HG03135 (cell line): ENCODE results near the gene CTBP2.

ENCODE experiments used
- ATAC-seq: cut with Tn5 transposase; IDR thresholded peaks from one replicate; pipeline ENCODE4 v1.9.1; 2021; ENCODE audit warnings: mild to moderate bottlenecking, moderate library complexity; ENCODE audit not compliant: unreplicated experiment

CTBP2 gene

DNA sequence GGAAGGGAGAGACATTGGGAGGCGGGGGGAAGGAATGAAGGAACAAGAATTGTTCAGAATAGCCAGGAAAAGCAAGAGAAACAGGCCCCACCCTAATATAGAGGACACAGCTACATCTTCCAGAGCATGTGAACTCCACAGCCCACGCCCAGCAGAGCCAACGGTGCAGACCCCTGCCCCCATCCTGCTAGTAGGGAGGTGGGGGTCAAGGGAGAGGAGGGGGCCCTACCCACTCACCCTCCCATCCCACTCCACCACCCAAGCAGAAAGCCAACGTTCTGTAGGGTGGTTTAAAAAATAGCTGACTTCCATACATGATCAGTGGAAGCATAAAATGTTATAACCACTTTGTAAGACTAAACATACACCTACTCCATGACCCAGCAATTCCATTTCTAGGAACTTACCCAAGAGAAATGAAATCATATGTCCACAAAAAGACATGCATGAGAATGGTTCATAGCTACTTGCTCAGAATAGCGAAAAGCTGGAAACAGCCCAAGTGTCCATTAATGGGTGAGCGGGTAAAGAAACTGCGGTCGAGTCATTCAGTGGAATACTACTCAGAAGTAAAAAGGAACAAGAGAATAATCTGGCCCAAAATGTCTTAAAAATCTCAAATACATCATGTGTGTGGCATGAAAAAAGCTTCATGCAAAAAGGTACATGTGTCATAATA, 31.8 kb downstream of the CTBP2 start:
- no peak for ATAC-seq

DNA sequence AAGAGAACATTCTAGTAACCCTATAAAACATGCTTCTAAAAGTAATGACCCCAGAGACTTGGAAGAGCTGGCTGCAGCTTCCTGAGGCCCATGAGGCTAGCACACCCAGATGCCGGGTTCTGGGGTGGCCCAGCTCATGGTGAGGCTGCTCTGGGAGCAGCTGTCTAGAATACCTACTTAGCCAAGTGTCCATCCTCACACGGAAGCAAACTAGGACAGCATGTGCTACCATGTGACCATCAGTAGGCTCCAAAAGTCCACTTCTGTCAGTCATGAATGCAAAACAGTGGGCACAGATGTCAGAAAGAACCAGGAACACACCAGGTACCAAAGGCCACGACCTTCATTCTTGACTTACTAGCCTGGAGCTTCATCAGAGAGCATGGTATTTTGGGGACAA, 32.4 kb downstream of the CTBP2 start:
- ATAC-seq, result no peak

DNA sequence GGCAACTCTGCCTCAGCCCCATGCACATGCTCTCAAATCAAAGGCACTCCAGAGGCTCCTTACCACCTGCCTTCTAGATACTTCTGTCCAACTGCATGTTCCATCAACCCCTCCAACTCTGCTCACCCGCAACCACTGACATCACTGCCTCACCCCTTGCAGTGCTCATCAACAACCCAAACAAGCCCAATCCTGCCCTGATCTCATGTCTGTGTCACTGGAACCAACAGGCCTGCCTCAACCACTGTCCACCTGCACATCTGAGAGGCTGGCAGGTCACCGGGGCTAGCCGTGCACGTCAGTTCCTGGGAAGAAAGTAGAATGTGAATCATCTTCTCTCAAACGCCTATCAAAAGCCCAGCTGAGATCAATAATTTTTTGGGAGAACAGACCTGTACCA, 33.3 kb downstream of the CTBP2 start:
- ATAC-seq, result no peak

DNA sequence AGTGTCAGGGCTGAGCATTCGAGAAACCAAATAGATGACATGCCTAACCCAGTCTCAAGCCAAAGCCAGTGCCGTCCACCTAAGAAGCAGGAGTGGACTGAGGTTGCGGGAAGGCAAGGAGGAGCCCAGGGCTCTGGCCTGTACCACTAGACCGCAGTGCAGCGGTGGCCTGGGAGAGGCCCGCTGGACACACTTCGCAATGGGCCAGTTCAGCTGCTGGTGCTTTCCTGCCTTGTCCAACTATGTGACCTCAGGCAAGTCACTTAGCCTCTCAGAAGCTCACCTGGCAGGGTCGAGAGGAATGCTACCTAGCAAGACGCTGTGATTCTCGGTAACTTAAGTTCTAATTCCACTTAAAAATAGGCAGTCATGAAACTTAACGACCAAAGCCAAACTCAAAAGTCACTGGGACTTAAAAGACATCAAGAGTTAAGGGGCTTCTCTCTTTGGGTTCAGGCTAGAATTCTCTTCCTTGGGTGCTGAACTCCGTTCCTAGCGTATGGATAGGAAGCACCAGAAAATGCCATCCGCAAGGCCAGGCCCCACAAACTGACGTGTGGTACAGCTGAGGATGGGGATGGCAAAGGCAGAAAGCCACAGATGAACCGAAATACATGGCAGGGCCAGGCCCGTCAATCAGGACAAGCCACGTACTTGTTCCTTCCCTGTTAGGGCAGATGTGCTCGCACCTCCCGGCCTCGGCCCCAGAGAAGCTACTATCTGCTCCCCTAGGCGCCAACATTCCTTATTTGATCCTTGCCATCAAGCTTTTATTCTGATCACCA, 34.2 kb downstream of the CTBP2 start:
- no peak for ATAC-seq

DNA sequence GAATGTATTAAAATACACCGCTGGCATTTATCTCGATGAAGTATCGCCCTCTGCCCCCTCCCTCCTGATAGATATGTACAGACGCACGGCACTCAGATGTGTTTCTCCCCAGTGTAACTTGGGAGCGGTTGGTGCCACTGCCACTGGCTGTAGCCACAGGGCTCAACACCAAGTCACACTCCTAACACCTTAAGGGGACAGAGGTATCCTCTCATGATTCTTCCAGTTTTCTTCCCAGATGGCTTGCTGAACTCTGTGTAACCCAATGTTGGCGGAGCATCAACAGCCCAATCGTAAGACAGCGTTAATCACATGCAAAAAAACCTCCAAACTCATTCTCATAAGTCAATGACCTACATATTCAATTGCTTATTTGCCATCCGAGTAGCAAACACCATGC, 35.5 kb downstream of the CTBP2 start:
- no peak for ATAC-seq

DNA sequence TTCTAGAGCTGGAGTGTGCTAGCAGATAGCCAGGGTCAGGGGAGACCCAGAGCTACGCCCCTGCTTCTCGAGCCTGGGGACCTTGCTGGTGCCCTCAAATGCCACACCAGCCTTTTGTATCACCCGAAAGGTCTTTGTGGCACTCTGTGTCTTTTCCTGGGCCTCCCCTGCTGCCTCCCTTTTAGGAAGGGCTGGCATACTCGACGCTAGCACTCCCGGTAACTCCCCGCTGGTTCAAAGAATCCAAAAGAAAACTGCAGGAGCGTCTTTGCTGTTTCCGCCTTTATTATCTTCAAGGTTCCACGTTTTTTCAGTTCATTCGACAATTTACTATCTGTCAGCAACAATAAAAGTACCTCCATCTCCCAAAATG, 36.3 kb downstream of the CTBP2 start:
- ATAC-seq, result no peak

DNA sequence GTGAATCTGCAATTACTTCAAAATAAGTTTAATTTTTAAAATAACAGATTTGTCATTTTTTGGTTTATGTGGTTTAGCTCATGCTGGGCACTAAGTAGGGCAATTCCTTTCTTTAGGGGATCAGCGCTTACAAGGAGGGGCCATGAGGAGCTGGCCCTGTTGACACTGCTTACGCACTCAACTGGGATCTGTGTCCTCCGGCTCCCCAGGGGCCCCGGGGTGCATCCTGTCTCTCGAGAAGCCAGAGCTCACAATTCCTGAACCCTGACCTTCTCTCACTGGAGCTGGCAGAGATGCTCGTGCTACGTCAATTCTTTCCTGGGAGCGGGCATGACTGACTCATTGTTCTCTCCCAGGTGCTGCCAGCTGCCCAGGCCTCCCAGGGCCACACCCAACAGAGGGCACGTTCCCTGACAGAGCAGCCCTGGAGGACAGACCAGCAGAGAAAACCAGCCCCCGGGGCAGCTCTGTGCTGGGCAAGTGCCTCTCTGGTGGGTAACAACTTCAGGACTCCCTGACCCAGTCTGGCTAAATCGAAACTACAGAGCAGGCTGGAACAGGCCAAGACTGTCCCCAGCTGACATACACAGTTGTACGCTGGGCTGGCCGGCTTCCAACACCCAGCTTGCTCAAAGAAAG, 36.8 kb downstream of the CTBP2 start:
- no peak for ATAC-seq

DNA sequence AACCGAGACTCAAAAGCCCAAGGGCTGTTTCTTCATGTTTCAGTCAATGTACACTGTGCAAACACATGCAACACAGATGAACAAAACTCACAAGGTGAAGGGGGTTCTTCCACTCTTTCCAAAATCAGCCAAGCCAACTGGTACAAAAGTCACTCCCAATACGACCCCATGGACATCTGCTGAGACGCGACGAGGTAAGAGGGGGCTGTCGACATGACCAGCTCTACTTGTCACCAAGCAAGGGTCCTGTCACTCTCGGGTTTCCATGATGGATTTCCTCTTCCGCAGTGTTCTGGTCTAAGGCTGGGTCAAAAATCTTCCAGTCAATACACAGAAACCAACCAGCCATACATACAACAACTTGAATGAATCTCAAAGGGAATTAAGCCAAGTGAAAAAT, 37.8 kb downstream of the CTBP2 start:
- no peak for ATAC-seq

DNA sequence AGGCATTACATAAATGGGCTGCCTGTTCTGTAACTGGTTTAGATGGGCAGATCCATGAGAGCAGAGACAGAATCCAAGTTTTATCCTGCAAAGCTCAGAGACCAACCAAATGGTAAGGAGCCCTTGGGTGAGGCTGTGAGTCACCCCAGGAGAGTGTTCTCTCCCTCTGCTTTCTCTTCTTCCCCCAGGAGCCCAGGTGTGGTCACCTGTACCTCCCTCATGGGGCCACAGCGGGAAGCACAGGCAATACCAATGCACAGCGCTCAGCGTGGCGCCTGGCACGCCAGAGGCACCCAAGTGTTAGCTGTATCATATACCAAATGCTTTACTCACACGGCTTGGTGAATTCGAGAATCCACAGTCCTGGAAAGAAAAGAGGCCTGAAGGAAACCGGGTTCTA, 39.4 kb downstream of the CTBP2 start:
- ATAC-seq, result no peak

DNA sequence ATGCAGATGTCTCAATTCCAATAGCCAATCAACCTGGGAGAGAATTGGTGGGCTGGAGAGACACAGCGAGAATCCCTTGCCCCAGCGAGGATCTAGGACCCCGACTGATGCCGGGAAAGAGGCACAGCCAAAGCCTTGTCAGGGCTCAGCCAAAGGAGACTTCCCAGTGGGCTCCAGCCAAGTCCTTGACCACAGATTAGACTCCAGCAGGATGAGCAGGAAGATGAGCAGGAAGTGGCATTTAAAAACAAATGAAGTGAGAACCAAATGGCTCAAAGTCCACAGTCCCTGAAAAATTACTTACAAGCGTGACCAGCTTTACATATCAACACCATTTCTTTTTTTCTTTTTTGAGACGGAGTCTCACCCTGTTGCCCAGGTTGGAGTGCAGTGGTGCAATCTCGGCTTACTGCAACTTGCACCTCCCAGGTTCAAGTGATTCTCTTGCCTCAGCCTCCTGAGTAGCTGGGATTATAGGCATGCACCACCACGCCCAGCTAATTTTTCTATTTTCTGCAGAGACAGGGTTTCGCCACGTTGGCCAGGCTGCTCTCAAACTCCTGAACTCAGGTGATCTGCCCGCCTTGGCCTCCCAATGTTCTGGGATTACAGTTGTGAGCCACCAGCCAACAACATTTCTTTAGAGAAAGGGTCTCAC, 40.2 kb downstream of the CTBP2 start:
- no peak for ATAC-seq

DNA sequence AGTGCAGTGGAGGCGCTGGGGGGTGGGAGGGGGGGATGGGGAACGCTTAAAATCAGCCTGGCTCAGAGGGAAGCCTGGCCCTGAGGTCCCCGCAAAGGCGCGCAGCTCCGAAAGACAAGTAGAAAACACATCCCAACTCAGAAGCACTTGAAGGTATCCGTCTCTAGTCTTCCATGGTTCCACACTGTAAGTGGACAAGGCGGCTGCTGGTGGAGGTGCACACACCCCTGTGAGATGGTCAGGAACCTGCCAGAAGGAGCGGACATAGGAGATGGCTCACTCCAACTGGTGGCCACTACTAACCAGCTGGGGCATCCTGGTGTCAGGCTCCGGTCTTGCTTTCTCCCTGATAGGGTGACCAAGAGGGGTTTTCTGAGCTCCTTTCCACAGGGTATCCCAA, 41.7 kb downstream of the CTBP2 start:
- no peak for ATAC-seq

DNA sequence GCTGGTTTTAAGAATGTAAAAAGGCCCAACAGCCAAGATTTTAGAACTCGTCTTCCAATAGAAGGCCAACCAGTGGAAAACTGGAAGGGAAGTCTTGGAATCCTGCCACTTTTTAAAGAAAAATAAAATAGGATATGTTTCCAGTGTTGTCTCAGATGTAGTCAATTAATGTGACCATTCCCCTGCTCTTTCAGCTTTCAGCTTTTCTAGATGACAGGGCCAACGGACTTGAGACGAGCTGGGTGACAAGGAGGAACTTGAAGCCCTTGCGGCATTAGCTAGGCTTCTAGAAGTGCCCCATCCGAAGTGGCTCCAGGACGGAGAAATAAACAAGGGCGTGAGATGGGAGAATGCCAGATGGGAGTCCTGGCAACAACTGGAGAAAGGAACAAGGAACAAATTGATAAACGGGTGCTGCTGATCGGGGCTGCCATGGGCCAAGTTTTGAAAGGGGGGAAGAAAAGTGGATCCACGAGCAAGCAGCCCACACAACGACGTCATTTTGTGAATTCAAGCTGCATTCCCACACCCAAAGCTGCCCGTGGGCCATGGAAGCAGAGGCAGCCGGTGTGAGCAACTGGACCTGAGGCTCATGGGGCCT, 42.3 kb downstream of the CTBP2 start:
- ATAC-seq, result no peak

DNA sequence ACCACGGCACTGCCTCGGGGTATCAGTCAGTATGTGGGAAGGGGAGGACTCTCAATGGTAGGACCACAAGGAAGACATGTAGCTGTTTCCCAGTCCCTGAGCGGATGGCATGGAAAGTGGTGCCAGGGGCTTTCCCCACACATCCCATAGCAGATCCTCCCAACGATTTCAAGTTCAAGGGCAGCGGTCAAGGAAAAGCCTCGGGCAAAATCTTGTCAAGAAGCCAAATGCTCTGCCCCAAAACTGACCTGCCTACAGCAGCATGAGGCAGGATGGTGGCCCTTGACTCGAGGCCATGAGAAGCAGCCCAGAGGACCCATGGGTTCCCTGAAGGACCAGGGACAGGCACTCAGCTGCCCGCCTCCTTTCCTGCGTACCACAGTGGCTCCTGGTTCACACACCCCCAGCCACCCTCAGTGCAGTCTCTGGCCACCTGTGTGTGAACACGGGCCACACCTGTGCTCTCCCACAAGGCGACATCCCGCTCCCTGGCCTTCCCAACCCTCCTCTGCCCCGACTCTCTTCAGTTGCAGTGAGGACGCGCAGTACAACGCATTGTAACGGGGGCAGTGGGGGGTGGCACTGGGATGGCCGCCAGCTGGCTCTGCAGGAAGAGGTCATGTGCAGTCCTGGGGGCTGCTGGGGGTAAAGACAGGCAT, 43.6 kb downstream of the CTBP2 start:
- no peak for ATAC-seq

DNA sequence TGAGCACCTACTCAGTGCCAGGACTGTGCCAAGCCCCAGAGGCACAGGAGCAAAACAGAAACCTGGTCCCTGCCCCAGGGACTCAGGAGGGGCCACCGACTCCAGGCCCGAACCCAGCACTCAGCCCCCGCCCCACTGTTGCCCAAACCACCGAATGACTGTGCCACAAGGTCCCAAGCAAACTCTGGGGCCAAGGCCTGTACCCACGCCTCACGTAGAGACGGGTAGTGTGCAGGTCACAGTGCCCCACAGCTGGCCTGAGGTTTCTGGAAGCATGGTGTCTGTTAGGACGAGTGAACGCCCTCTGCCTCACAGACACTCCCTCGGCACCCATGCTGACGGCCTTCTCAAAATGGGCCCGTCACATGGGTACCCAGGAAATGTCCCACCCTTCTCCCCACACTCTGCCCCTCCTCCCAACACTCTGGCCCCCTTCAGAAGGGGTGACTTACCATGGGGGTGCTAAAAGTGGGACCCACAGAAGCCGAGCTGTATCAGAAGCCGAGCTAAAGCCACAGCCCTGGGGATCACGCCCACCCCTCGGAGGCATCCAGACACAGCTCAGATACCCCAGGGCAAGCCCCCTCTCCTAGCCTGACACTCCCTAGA, 44.2 kb downstream of the CTBP2 start:
- no peak for ATAC-seq

DNA sequence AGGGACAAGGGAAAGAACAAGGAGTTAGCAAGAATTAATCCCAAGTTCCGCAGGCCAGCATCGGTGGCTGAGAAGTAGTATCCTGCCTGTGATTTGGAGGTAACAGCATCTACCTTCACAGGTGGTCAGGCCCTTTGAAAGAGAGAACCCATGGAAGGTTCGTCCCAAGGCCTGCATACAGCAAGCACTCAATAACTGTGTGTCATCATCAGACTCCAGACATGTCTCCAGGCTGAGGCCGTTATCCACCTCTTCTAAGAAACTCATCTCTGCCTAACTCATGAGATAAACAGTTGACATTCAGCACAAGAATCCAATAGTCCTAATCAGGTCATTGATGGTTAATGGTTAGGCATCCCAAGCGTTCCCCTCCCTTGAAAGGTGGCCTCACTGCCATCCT, 45.0 kb downstream of the CTBP2 start:
- no peak for ATAC-seq

DNA sequence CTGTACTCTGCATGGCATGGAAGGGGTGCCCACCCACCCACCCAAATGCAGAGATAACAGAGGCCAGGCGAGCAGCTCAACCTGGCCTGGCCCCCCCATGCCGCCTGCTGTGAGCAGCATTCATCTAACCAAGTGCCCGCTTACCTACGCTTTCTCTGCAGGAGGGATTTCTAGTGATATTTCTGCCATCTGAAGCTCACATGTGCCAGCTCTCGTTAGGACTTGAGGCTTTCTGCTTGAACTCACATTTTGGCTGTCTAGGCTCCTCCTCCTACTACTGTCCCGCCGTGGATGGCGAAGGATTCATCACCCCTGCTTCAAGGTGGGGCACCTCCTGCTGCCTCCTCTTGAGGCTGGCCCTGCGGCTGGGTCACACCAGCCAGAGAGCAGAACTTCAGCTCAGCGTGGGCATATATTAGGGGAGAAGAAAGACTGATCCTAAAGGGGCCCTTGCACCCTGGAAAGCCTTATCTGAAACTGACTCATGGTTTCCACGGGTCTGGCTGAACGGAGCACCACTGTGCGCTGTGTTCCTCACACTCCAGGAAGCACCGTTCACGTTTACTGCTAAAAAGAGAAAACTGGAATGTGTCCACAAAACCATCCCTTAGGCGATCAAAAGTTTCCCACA, 45.5 kb downstream of the CTBP2 start:
- ATAC-seq, result no peak

DNA sequence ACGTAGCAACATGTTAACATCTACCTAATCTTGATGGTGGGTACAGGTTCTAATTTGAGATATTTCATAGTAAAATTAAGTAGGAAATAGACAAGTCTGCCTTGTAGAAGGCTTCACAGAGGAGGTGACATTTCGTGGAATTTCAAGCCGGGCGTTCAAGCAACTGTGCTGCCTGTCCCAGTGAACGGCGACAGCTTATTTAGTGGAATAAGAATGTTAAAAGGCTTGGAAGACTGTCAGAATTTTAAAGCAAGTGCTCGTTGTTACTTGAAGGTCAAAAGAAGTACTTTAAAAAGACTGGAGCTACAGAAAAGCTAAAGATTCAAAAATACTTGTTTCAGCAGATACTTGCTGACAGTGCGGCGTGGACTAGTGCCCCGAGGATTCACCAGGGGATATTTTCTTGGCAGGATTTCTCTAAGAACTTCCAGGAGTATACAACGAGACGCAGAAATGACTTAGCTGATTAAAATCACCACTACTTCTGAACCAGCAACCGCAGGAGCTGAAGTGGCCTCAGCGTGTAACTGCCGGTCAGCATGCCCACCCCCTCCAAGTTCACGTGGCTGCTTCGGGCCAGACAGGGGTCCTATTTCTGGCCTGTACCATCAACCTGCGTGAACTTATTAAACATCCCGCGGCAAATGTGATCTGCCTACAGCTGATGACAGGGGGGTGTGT, 46.5 kb downstream of the CTBP2 start:
- ATAC-seq, result no peak

DNA sequence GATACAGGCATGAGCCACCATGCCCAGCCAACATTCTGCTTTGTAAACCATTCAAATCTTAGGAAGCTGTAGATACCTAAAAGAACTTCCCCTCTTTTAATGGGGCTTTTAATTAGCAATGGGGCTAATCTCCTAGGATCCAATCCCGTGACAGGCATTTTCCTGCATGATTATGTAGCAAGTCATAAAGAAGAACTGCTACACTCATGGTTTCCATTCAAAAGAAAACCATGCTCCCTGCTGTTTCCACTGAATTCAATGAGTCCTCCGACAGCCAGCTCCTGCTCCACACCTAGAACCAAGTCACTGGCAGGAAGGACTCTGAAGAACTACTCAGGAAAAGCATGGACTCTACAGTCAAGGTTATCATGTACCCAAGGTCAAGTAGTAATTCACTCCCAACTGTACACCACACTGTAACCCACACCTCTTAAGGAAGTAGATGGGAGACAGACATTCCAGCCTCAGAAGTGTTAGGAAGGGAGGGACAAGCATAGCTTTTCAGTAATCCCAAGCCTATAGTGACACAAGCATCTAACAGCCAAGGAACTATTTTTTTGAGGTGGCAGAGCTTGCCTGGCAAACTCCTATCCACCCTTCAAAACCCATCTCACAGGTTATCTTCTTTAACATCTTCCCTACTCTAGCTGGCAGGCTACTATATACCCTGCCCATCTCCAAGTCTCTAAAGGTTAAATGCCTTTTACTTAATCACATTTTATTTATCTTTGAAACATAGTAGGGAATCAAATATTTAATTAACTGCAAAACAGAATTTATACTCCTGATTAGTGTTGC, 47.5 kb downstream of the CTBP2 start:
- ATAC-seq, result no peak
